Left ventricle myocardium inferior (tissue), 1 donor: ENCODE results near the gene EBLN2. TPM values are rescaled to one million over a fixed set of nuclear protein-coding genes. Genes with fewer than 3 reads are reported as not detected.

Experiments used
- DNase-seq: peaks from one replicate; pipeline ENCODE4 v3.0.0-alpha.2; 2020
- H3K27ac ChIP-seq: fragments of 200-600 bp; replicated peaks from 2 replicates; pipeline ENCODE4 v1.8.0; 2021
- H3K27me3 ChIP-seq: fragments of 200-600 bp; 2 replicates; pipeline ENCODE4 v1.8.0; 2021; ENCODE audit warnings: low read depth
- H3K36me3 ChIP-seq: fragments of 200-600 bp; 2 replicates; pipeline ENCODE4 v1.8.0; 2021
- H3K4me1 ChIP-seq: fragments of 200-600 bp; 2 replicates; pipeline ENCODE4 v1.8.0; 2021
- H3K4me3 ChIP-seq: fragments of 200-600 bp; 2 replicates; pipeline ENCODE4 v1.8.0; 2021; ENCODE audit warnings: mild to moderate bottlenecking, moderate library complexity
- H3K9me3 ChIP-seq: fragments of 200-600 bp; replicated peaks from 2 replicates; pipeline ENCODE4 v1.8.0; 2021
- intact Hi-C: fragments of 100-400 bp; cut with micrococcal nuclease; formaldehyde crosslinking; loops from one replicate; pipeline ENCODE4 v1.11.0; 2022
- total RNA-seq: library from RNA; stranded (reverse); fragmentation: NEBNext Ultra II Directional; extraction: Animal tissue kit (Norgen Biotek cat#: 25700); gene quantifications from one replicate; pipeline ENCODE4 v1.2.1, GENCODE V29; 2021
- TF ChIP-seq, protein P1 (sequence below): fragments of 200-600 bp; IDR thresholded peaks from 2 replicates; pipeline ENCODE4 v1.8.0; 2021; ENCODE audit warnings: antibody characterized with exemption, mild to moderate bottlenecking, borderline replicate concordance
- donor health status: DM: no; HTN: yes; CAD: no; lungs with severe emphysema.

EBLN2 gene
- total RNA-seq, 1 donor from 2014 or later = 0.99 TPM

- TF ChIP-seq, protein P1, sequence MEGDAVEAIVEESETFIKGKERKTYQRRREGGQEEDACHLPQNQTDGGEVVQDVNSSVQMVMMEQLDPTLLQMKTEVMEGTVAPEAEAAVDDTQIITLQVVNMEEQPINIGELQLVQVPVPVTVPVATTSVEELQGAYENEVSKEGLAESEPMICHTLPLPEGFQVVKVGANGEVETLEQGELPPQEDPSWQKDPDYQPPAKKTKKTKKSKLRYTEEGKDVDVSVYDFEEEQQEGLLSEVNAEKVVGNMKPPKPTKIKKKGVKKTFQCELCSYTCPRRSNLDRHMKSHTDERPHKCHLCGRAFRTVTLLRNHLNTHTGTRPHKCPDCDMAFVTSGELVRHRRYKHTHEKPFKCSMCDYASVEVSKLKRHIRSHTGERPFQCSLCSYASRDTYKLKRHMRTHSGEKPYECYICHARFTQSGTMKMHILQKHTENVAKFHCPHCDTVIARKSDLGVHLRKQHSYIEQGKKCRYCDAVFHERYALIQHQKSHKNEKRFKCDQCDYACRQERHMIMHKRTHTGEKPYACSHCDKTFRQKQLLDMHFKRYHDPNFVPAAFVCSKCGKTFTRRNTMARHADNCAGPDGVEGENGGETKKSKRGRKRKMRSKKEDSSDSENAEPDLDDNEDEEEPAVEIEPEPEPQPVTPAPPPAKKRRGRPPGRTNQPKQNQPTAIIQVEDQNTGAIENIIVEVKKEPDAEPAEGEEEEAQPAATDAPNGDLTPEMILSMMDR = peak; percentile 95
- H3K27ac ChIP-seq = no peak overlapping the region
- intact Hi-C loops = loop anchor here (5.0 kb wide), 2 partner anchors 331 to 401 kb away; no protein-coding TSS in a partner anchor
- H3K4me3 ChIP-seq = no peak overlapping the region
- no peaks in the 10 kb centered on the region for H3K36me3 ChIP-seq
- H3K27me3 ChIP-seq = no peaks in the 10 kb centered on the region
- H3K4me1 ChIP-seq = peaks cover 18% of the 10 kb centered on the region
- peaks cover 5% of the 10 kb centered on the region for H3K9me3 ChIP-seq
- peak; percentile 70 for DNase-seq
Measured at GRCh38 chr3:73100741-73101559, 39.5 kb downstream of the EBLN2 start.

DNA sequence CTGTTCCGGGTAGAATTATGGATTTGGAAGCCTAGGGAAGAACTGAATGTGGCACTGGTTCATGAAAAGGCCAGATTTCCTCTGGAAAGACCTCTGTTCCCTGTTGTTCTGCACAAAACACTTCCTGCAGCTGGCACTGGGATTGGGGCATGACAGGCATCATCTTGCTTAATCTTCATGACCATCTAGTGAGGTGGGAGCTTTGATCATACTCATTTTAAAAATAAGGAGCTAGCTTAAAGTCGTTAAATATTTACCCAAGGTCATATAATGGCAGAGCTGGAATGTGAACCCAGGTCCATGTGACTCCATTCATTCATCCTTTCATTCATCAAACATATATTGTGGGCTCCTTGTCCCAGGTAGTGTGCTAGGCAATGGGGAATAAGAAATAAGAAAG, 40.4 kb downstream of the EBLN2 start:
- no peaks in the 10 kb centered on the region for H3K27me3 ChIP-seq
- peaks cover 18% of the 10 kb centered on the region for H3K4me1 ChIP-seq
- intact Hi-C loops = loop anchor here (5.0 kb wide), 2 partner anchors 330 to 400 kb away; no protein-coding TSS in a partner anchor
- TF ChIP-seq, protein P1 = no peak
- no peak overlapping the region for H3K27ac ChIP-seq
- DNase-seq = no peak
- no peak overlapping the region for H3K4me3 ChIP-seq
- no peaks in the 10 kb centered on the region for H3K36me3 ChIP-seq
- peaks cover 5% of the 10 kb centered on the region for H3K9me3 ChIP-seq

GRCh38 chr3:73107215-73107614, 45.8 kb downstream of the EBLN2 start:
- intact Hi-C loops = no loop called here
- H3K4me3 ChIP-seq = no peak overlapping the region
- no peak for DNase-seq
- H3K9me3 ChIP-seq = no peaks in the 10 kb centered on the region
- no peaks in the 10 kb centered on the region for H3K36me3 ChIP-seq
- H3K27ac ChIP-seq = no peak overlapping the region
- TF ChIP-seq, protein P1 = no peak
- H3K27me3 ChIP-seq = no peaks in the 10 kb centered on the region
- no peaks in the 10 kb centered on the region for H3K4me1 ChIP-seq

- Histone ChIP-seq H3K27me3 (no peaks in the 10 kb centered on the region), H3K4me3 (no peak overlapping the region), H3K27ac (no peak overlapping the region), H3K9me3 (no peaks in the 10 kb centered on the region), H3K4me1 (no peaks in the 10 kb centered on the region), H3K36me3 (no peaks in the 10 kb centered on the region)
- TF ChIP-seq, protein P1 = no peak
- DNase-seq = no peak
- intact Hi-C loops = no loop called here
Measured at GRCh38 chr3:73107676-73108187, 46.3 kb downstream of the EBLN2 start.

DNA sequence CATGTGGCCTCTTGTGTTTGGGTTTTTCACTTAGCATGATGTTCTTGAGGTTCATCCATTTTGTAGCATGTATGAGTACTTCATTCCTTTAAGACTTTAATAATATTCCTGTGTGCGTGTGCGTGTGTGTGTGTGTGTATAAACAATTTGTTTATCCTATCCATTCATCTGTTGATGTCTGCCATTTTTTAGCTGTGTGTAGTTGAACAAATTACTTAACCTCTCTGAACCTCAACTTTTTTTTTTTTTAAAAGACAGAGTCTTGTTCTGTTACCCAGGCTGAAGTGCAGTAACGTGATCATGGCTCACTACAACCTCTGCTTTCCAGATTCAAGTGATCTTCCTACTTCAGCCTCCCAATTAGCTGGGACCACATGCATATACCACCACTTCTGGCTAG, 47.3 kb downstream of the EBLN2 start:
- H3K4me3 ChIP-seq = no peak overlapping the region
- no peaks in the 10 kb centered on the region for H3K4me1 ChIP-seq
- TF ChIP-seq, protein P1 = no peak
- intact Hi-C loops = no loop called here
- no peaks in the 10 kb centered on the region for H3K9me3 ChIP-seq
- H3K27ac ChIP-seq = no peak overlapping the region
- no peaks in the 10 kb centered on the region for H3K27me3 ChIP-seq
- no peaks in the 10 kb centered on the region for H3K36me3 ChIP-seq
- DNase-seq = no peak
